ENCODE results near the gene PMFBP1.

DNA sequence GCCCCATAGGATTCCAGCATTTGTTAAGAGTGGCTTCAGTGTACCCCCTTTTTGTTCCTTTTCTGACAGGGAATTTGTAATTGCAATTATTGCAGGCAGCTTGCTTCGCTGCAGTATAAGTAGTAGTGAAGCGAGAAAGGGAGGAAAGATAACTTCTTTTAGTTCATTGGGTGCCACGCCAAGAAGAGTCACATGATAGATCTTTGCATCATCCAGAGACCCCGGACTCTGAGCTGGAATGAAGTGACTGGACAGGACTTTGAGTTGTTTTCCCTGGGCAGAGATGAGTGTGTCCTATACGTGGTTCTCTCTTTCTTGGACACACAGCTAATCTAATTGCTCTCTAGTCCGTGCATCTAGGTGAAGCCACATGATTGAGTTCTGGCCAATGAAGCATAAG lies 44.8 kb upstream of the PMFBP1 start:
- TF ChIP-seq, protein P1, sequence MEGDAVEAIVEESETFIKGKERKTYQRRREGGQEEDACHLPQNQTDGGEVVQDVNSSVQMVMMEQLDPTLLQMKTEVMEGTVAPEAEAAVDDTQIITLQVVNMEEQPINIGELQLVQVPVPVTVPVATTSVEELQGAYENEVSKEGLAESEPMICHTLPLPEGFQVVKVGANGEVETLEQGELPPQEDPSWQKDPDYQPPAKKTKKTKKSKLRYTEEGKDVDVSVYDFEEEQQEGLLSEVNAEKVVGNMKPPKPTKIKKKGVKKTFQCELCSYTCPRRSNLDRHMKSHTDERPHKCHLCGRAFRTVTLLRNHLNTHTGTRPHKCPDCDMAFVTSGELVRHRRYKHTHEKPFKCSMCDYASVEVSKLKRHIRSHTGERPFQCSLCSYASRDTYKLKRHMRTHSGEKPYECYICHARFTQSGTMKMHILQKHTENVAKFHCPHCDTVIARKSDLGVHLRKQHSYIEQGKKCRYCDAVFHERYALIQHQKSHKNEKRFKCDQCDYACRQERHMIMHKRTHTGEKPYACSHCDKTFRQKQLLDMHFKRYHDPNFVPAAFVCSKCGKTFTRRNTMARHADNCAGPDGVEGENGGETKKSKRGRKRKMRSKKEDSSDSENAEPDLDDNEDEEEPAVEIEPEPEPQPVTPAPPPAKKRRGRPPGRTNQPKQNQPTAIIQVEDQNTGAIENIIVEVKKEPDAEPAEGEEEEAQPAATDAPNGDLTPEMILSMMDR (IDR thresholded peaks at IDR 0.05): no peak
- no peak for TF ChIP-seq EZH2 (IDR thresholded peaks at IDR 0.05; ENCODE audit: borderline replicate concordance, insufficient read depth, low read depth, low read length, poor library complexity, severe bottlenecking)
